Calu3 (cell line): ENCODE results near the gene ST6GAL1. TPM values are rescaled to one million over a fixed set of nuclear protein-coding genes. Genes with fewer than 3 reads are reported as not detected.

ENCODE experiments used
- BruUV-seq: library from RNA; stranded (reverse); fragments of 400-500 nt; replicated peaks from 2 replicates; lab custom pipeline; 2021; lab: Mats Ljungman, UMichigan
- CTCF ChIA-PET: fragments of 300-600 bp; sonication (Branson Sonifier 250); formaldehyde crosslinking; loops from one replicate; lab custom pipeline; 2022; ENCODE audit warnings: antibody characterized with exemption; lab: Charles Lee
- DNase-seq: peaks from one replicate; pipeline ENCODE4 v3.0.0; 2022
- H3K27ac Mint-ChIP-seq: one replicate; pipeline ENCODE4 v1.8.0; 2022; ENCODE audit warnings: mixed read lengths; ENCODE audit not compliant: unreplicated experiment
- H3K27me3 Mint-ChIP-seq: one replicate; pipeline ENCODE4 v1.8.0; 2022; ENCODE audit warnings: mixed read lengths; ENCODE audit not compliant: unreplicated experiment
- H3K36me3 Mint-ChIP-seq: one replicate; pipeline ENCODE4 v1.8.0; 2022; ENCODE audit warnings: mild to moderate bottlenecking, moderate library complexity, mixed read lengths; ENCODE audit not compliant: insufficient read depth, unreplicated experiment
- H3K4me1 Mint-ChIP-seq: one replicate; pipeline ENCODE4 v1.8.0; 2022; ENCODE audit warnings: mild to moderate bottlenecking, low read depth, mixed read lengths; ENCODE audit not compliant: unreplicated experiment
- H3K4me3 Mint-ChIP-seq: one replicate; pipeline ENCODE4 v1.8.0; 2022; ENCODE audit warnings: mild to moderate bottlenecking, low read depth, moderate library complexity, mixed read lengths; ENCODE audit not compliant: unreplicated experiment
- H3K9me3 Mint-ChIP-seq: one replicate; pipeline ENCODE4 v1.8.0; 2022; ENCODE audit warnings: low read depth, mixed read lengths; ENCODE audit not compliant: unreplicated experiment
- CTCF ChIP-seq: fragments of 200-600 bp; IDR thresholded peaks from one replicate; pipeline ENCODE4 v1.8.0; 2022; ENCODE audit warnings: antibody characterized with exemption; ENCODE audit not compliant: unreplicated experiment
- intact Hi-C: fragments of 100-400 bp; cut with micrococcal nuclease; formaldehyde crosslinking; loops from one replicate; pipeline ENCODE4 v1.10.0; 2022; ENCODE audit not compliant: unreplicated experiment
- total RNA-seq: library from RNA; stranded (reverse); gene quantifications from 2 replicates; pipeline ENCODE4 v1.2.3, GENCODE V29; 2022

ST6GAL1 gene
- total RNA-seq, 1 experiment from 2014 or later: 20.4 TPM

GRCh38 chr3:186963636-186964035, 33.3 kb downstream of the ST6GAL1 start:
- Mint-ChIP-seq H3K9me3 (no peaks in the 10 kb centered on the region), H3K27ac (no peak overlapping the region), H3K4me1 (no peaks in the 10 kb centered on the region), H3K27me3 (no peaks in the 10 kb centered on the region), H3K4me3 (no peak overlapping the region), H3K36me3 (no peaks in the 10 kb centered on the region)
- CTCF ChIA-PET: no interaction called here
- no peak for TF ChIP-seq CTCF
- DNase-seq: no peak
- intact Hi-C loops: no loop called here
- no TSS peak for BruUV-seq

- CTCF ChIA-PET: no interaction called here
- H3K27me3 Mint-ChIP-seq: no peaks in the 10 kb centered on the region
- DNase-seq: no peak
- no peak for TF ChIP-seq CTCF
- H3K27ac Mint-ChIP-seq: no peak overlapping the region
- no peaks in the 10 kb centered on the region for H3K36me3 Mint-ChIP-seq
- intact Hi-C loops: no loop called here
- no TSS peak for BruUV-seq
- H3K4me3 Mint-ChIP-seq: no peak overlapping the region
- no peaks in the 10 kb centered on the region for H3K9me3 Mint-ChIP-seq
- no peaks in the 10 kb centered on the region for H3K4me1 Mint-ChIP-seq
Measured at GRCh38 chr3:186964071-186964470, 33.7 kb downstream of the ST6GAL1 start.

GRCh38 chr3:186964616-186965015, 34.3 kb downstream of the ST6GAL1 start:
- Mint-ChIP-seq H3K36me3 (no peaks in the 10 kb centered on the region), H3K27ac (no peak overlapping the region), H3K4me3 (no peak overlapping the region), H3K9me3 (no peaks in the 10 kb centered on the region), H3K4me1 (no peaks in the 10 kb centered on the region), H3K27me3 (no peaks in the 10 kb centered on the region)
- CTCF ChIA-PET: no interaction called here
- intact Hi-C loops: no loop called here
- no peak for DNase-seq
- BruUV-seq: no TSS peak
- no peak for TF ChIP-seq CTCF

- H3K27ac Mint-ChIP-seq: no peak overlapping the region
- intact Hi-C loops: no loop called here
- no TSS peak for BruUV-seq
- no peaks in the 10 kb centered on the region for H3K27me3 Mint-ChIP-seq
- CTCF ChIA-PET: interaction anchor here (0.6 to 1.2 kb wide), 2 partner anchors 8 to 51 kb away, joined by 3 to 5 read pairs; no protein-coding TSS in a partner anchor
- no peak for DNase-seq
- TF ChIP-seq CTCF: no peak
- H3K36me3 Mint-ChIP-seq: no peaks in the 10 kb centered on the region
- no peaks in the 10 kb centered on the region for H3K4me1 Mint-ChIP-seq
- no peak overlapping the region for H3K4me3 Mint-ChIP-seq
- H3K9me3 Mint-ChIP-seq: no peaks in the 10 kb centered on the region
Measured at GRCh38 chr3:186965141-186965879, 35.0 kb downstream of the ST6GAL1 start.
